Tibial artery (tissue), 4 donors: Measurements from ENCODE around the gene SPPL2C.

ENCODE experiments used
- DNase-seq, 2 donors: peaks; one replicate each; pipeline ENCODE4 v3.0.0-alpha.2; 2019
- H3K27ac ChIP-seq, 2 donors: fragments of 200-600 bp; sonication (generic) in 1 of 2; 1 replicate in 1 of 2; 2 replicates in 1 of 2; pipeline ENCODE4 v1.5.1; 2018 to 2019; ENCODE audit warnings: mild to moderate bottlenecking in 1 of 2
- H3K27me3 ChIP-seq, 2 donors: fragments of 200-600 bp; sonication (generic) in 1 of 2; one replicate each; pipeline versions ENCODE4 v1.5.1 to v1.6.0; 2016 to 2019
- H3K36me3 ChIP-seq, 3 donors: fragments of 200-600 bp; sonication (generic) in 2 of 3; one replicate each; pipeline ENCODE4 v1.5.1; 2016 to 2019; ENCODE audit warnings: mild to moderate bottlenecking in 2 of 3
- H3K4me1 ChIP-seq, 4 donors: fragments of 200-600 bp; sonication (generic) in 2 of 4; 1 replicate in 3 of 4; 2 replicates in 1 of 4; pipeline ENCODE4 v1.5.1; 2016 to 2019
- H3K4me3 ChIP-seq, 2 donors: fragments of 200-600 bp; sonication (generic) in 1 of 2; 1 replicate in 1 of 2; 2 replicates in 1 of 2; pipeline ENCODE4 v1.5.1; 2018 to 2019; ENCODE audit warnings: mild to moderate bottlenecking in 2 of 2
- H3K9me3 ChIP-seq, 3 donors: fragments of 200-600 bp; sonication (generic) in 1 of 3; one replicate each; pipeline ENCODE4 v1.5.1; 2016 to 2019
- CTCF ChIP-seq, 2 experiments: fragments of 200-600 bp in 1 of 2; fragments of 450-650 bp in 1 of 2; IDR thresholded peaks; one replicate each; pipeline ENCODE4 v1.5.1; 2017 to 2019; ENCODE audit warnings: antibody characterized with exemption in 2 of 2, mild to moderate bottlenecking in 1 of 2, moderate library complexity in 1 of 2
- intact Hi-C: fragments of 100-400 bp; cut with DNase I; formaldehyde crosslinking; loops from one replicate; pipeline ENCODE4 v1.15.0; 2023; ENCODE audit warnings: low total_unique reads

SPPL2C gene

DNA sequence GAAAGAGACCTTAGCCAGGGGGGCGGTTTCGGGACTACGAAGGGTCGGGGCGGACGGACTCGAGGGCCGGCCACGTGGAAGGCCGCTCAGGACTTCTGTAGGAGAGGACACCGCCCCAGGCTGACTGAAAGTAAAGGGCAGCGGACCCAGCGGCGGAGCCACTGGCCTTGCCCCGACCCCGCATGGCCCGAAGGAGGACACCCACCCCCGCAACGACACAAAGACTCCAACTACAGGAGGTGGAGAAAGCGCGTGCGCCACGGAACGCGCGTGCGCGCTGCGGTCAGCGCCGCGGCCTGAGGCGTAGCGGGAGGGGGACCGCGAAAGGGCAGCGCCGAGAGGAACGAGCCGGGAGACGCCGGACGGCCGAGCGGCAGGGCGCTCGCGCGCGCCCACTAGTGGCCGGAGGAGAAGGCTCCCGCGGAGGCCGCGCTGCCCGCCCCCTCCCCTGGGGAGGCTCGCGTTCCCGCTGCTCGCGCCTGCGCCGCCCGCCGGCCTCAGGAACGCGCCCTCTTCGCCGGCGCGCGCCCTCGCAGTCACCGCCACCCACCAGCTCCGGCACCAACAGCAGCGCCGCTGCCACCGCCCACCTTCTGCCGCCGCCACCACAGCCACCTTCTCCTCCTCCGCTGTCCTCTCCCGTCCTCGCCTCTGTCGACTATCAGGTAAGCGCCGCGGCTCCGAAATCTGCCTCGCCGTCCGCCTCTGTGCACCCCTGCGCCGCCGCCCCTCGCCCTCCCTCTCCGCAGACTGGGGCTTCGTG, 49.5 kb downstream of the SPPL2C start, which contains the start of gene MAPT:
Gene MAPT (plus strand): TSS at position 533 of the 763 bp plus-strand sequence. CDS start 67,784 bp downstream, outside the sequence.
- Histone ChIP-seq H3K4me1 (peaks cover 0 to 35% (median 27%) of the 10 kb centered on the region in 4 donors), H3K36me3 (no peaks in the 10 kb centered on the region), H3K4me3 (peak within 1 kb of the TSS; percentile 62 to 69), H3K27me3 (peaks cover 0 to 43% of the 10 kb centered on the region in 2 donors), H3K9me3 (no peaks in the 10 kb centered on the region), H3K27ac (peak within 1 kb of the TSS; percentile 44 to 66)
- TF ChIP-seq CTCF (IDR thresholded peaks at IDR 0.05): peak; percentile 94 to 95
- peak; percentile 81 to 94 for DNase-seq
- intact Hi-C loops: no loop called here

DNA sequence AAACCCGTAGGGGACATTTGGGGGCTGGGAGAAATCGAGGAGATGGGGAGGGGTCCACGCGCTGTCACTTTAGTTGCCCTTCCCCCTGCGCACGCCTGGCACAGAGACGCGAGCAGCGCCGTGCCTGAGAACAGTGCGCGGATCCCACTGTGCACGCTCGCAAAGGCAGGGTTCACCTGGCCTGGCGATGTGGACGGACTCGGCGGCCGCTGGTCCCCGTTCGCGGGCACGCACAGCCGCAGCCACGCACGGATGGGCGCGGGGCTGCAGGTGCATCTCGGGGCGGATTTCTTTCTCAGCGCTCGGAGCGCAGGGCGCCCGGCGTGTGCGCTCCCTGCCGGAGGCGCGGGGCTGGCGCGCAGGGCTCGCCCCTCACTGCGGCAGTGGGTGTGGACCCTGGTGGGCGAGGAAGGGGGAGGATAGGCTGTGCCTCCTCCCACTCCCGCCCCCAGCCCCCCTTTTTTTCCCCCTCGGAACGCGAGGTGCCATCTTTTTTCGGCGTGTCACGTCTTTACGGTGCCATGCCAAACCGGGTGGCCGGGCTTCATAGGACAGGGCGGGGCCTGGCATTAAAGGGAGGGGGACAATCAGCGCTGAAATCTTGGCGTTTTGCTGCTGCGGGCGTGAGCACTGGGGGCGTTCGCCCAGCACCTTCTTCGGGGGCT, 50.8 kb downstream of the SPPL2C start:
- no peak for TF ChIP-seq CTCF (IDR thresholded peaks at IDR 0.05)
- no peaks in the 10 kb centered on the region for H3K36me3 ChIP-seq
- H3K4me3 ChIP-seq: peak overlapping the region; percentile 62 to 69
- DNase-seq: no peak
- no peak overlapping the region for H3K27ac ChIP-seq
- intact Hi-C loops: no loop called here
- peaks cover 0 to 35% (median 27%) of the 10 kb centered on the region in 4 donors for H3K4me1 ChIP-seq
- no peaks in the 10 kb centered on the region for H3K9me3 ChIP-seq
- H3K27me3 ChIP-seq: peaks cover 0 to 38% of the 10 kb centered on the region in 2 donors

GRCh38 chr17:45895969-45896785, 51.5 kb downstream of the SPPL2C start:
- peaks cover 0 to 38% of the 10 kb centered on the region in 2 donors for H3K27me3 ChIP-seq
- H3K4me3 ChIP-seq: peak overlapping the region; percentile 62 to 69
- peaks cover 0 to 35% (median 27%) of the 10 kb centered on the region in 4 donors for H3K4me1 ChIP-seq
- no peak for DNase-seq
- no peaks in the 10 kb centered on the region for H3K9me3 ChIP-seq
- H3K36me3 ChIP-seq: no peaks in the 10 kb centered on the region
- no peak overlapping the region for H3K27ac ChIP-seq
- intact Hi-C loops: no loop called here
- TF ChIP-seq CTCF (IDR thresholded peaks at IDR 0.05): no peak
